SKM-1 treated with dmso at 0.1 percent for 144 hours (cell line): ENCODE data around the gene CAPN8.
A peak's percentile ranks its signal among the peaks of the same experiment; 100 is the strongest.

Experiments
- DNase-seq: peaks from one replicate; lab custom pipeline; 2025; ENCODE audit not compliant: unreplicated experiment; lab: John Stamatoyannopoulos, UW

CAPN8 gene

GRCh38 chr1:223657978-223658377, 7.5 kb downstream of the CAPN8 start:
- no peak for DNase-seq

- no peak for DNase-seq
Measured at GRCh38 chr1:223654083-223654482, 11.4 kb downstream of the CAPN8 start.

DNA sequence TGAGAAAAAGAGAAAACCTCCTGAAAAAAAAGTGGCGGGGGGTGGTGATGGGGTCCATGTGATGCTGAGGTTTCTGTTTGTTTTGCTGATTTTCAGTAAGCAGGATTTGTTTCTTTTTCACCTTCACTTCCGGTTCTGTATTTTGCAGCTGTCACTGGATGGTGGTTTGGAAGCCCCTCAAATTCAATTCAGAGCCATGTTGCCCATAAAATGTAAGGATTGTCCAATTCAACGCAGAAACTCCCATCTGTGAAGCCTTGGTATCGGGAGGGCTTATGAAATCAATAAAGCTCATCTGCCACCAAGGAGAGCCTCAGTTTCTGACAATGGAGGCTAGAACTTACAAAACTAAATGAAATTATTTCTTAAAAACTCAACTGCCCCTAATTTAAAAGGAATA, 12.1 kb downstream of the CAPN8 start:
- no peak for DNase-seq

DNA sequence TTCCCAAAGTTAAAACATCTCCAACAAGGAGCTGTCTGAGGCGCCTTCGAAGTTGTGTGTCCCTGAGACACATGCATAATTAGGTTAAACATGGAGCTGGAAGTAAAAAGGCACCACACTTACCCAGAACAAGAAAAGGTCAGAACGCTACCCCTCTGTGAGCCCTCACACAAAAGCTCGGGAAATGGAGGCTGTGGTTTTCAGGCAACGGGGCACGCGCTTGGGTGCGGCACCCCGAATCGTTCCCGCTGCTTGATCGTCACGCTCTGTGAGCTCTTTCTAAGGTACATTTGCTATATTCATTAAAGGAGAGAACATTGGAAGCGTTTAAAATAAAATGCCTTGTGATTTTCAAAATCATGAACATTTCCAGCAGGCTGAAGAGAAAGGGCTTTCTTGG, 12.5 kb downstream of the CAPN8 start:
- no peak for DNase-seq

- DNase-seq, result no peak
Measured at GRCh38 chr1:223652436-223652941, 13.0 kb downstream of the CAPN8 start.

DNA sequence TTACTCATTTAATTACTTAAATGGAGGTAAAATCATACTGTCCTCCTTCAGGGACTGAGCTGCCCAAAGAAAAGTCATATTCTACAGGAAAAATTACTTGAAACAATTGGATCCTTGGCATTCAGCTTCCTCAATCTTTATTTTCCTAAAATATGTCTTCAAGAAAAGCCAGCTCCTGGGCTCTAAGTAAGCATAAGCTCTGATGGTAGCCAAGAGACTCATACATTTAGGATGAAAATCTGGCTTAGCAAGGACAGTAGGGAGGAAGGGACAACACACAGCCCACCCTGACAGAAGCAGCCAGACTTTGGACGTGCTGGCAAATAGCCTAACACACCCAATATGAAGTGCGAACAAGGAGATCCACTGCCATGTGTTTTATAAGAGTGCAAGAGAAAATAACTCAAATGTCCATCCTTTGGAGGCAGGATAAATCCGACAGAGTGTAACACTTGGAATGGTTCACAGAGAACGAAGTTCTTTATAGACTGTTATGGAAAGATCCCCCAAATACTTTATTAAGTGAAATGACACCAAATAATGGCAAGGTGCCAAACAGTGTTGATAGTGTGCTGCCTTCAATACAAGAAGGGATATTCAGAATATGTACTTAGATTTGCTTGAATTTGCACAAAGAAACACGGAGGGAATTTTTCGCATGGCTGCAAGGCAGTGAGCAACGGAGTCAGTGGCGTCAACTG, 14.1 kb downstream of the CAPN8 start:
- DNase-seq, result no peak

GRCh38 chr1:223650465-223650864, 15.0 kb downstream of the CAPN8 start:
- DNase-seq, result no peak

DNA sequence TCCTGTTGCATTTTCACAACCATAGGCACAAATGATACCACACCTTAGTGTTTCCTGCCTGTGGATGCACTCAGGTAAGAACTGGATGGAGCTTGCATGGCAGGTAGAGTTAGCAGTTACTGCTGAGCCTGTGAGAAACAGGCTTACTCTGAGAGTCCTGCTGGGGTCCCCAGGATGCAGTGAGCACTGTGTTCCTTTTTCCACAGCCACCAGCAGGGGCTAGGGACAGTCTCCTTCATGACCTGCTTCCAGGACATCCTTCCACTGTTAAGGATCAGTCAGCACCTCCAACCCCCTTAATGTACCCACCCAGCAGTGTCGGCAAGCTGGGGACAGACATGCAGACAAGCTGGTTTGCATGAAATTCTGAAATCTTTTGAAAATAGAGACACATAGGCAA, 16.3 kb downstream of the CAPN8 start:
- DNase-seq, result no peak

- no peak for DNase-seq
Measured at GRCh38 chr1:223647249-223647648, 18.3 kb downstream of the CAPN8 start.

DNA sequence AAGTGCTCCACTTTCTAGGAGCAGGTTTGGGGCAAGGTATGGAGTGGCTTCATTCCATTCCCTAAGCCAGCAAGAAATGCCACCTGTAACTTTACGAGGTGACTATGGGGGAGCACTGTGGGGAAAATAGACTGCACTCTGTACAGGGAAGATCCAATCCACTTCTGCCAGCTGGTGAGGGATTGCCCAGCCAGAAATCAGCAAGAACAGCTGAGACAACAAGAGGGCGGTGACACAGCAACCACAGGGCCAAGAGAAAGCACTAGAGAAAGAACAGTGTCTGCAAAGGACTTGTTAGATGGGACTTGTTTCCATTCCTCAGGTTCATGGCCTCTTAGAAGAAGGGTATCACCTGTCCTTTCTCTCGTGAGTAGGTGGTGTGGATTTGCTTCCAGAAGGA, 19.6 kb downstream of the CAPN8 start:
- no peak for DNase-seq

GRCh38 chr1:223642237-223642636, 23.3 kb downstream of the CAPN8 start:
- DNase-seq, result no peak

GRCh38 chr1:223641523-223642039, 23.9 kb downstream of the CAPN8 start:
- no peak for DNase-seq

GRCh38 chr1:223639331-223639749, 26.2 kb downstream of the CAPN8 start:
- DNase-seq, result peak; percentile 4

GRCh38 chr1:223635236-223635635, 30.3 kb downstream of the CAPN8 start:
- DNase-seq, result no peak

DNA sequence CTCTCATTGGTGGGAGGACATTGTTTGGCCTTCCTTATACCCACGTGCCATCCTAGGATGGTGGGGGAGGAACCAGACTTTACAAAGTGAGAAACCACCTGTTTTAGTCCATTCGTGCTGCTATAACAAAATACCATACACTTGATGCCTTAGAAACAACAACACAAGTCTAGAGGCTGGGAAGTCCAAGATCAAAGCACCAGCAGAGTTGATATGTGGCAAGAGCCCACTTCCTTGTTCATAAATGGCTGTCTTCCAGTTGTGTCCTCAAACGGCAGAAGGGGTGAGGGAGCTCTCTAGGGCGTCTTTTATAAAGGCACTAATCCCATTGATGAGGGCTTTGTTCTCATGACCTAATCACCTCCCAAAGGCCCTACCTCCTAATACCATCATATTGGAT, 31.1 kb downstream of the CAPN8 start:
- DNase-seq, result no peak

DNA sequence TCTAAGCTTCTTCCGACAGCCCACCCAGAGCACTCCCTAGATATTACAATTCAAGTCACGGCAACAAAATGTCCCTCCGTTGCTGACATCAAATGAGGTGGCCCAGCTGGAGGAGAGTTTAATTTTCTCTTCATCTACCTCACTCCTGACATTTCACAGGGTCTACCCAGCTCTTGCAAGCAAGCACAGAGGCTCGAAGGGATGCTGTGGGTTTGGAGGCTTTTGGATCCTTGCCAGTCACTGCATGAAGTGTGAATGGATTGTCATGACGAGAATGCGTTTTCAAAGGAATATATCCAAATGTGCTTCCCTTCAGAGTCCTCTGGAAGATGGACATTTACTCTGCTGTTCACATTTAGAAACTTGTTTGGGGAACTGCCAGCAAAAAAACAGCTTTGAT, 33.5 kb downstream of the CAPN8 start:
- no peak for DNase-seq

DNA sequence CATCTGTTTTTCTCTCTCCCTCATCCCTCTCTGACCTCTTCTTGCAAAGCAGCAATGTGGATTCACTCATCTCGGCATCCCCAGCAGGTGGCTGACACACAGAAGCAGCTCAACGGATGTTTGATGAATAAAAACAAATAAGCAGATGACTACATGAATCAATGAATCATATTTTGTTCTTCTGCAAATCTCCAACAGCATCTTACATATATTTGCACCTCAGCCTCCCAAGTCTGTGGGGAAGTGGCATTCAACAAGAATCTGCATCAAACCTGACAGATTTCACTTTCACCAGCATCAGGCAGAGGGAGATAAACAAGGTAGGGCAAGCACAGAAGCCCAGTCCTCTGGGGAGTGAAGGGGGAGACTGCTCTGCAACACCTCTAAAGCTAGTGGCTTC, 34.0 kb downstream of the CAPN8 start:
- DNase-seq, result no peak

DNA sequence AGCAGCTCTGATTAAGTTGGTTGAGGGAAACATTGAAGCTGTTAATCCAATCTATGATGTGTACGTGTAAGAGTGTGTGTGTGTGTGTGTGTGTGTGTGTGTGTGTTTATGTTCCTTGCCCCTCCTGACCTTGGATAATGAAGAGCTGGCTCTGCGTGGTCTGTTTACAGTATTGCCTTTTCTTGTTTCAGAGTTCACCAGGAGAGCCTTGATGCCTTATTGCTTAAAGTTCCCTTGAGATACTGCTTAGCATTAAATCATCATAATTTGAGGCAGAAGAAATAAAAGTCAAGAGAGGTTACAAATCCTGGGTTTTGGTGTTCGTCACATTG, 36.4 kb downstream of the CAPN8 start:
- no peak for DNase-seq

DNA sequence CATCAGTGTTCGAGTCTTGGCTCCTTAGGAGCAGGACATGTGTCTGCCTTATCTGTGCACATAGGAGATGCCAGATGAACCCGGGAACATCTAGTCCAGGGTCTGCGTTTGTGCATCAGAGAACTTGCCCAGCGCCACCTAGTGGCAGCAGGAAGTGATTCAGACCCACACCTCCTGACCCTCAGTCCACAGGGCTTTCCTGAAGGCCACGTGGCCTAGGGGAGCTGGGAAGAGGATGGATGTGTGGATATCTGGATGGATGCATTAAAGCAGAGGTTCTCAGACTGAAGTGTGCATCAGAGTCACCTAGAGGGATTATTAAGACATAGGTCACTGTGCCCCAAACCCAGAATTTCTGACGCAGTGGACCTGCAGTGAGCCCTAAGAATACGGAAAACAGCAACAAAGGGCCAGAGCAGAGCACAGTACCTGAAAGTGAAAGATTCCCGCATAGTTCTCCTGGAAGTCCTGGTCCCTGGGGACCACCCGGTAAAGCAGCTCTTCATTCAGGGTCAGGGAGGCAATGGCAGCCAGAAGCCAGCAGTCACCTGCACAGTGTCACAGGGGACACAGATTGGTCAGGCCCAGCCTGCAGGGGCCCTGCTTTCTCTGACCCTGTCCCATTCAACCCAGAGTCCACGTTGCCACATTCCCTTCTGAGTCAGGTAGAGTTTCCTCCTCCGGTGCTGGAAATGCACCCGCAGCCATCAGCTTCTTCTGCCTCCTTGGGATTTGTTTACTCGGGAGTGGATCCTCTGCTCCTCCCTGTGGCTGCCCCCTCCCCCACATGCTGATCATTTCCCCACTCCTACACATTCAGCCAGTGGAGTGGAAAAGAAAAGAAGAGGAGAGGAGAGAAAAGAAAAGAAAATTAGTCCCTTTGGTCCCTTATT, 37.0 kb downstream of the CAPN8 start:
- DNase-seq, result peak; percentile 38

- DNase-seq, result no peak
Measured at GRCh38 chr1:223622132-223622842, 43.2 kb downstream of the CAPN8 start.

DNA sequence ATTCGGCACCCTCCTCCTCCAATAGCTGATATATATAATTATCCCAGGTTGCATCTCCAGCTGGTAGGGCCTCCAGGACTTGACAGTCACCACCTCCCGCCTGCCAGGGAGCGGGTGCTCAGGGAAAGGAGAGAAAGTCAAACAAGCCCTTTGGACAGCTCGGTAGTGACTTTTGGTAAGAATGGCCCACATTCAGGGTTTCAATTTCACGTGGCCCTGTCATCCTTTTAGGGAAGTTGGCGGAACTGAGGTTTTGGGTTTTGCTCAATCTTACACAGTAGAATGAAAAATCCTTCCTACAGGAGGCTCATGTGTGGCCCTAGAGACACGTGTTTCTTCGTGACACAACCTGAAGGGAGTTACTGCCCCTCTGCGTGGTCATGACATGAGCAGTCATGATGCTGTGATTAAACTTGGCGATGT, 44.2 kb downstream of the CAPN8 start:
- peak; percentile 88 for DNase-seq
